ENCODE results near the gene TTF2.

- TF ChIP-seq CTCF (IDR thresholded peaks at IDR 0.05) (no peak), POLR2A (IDR thresholded peaks at IDR 0.05) (no peak)
Measured at GRCh38 chr1:117150316-117150715, 90.2 kb downstream of the TTF2 start.

Data from ovary (tissue), 3 donors.